GM12864 (cell line): ENCODE results near the gene GPC2.

Source experiments
- DNase-seq: peaks from one replicate; pipeline ENCODE4 v3.0.0-alpha.2; 2011; ENCODE audit warnings: low read depth
- H3K4me3 ChIP-seq: 2 replicates; pipeline ENCODE4 v1.5.1; 2011; ENCODE audit warnings: mild to moderate bottlenecking, low read depth, low read length, control low read depth
- TF ChIP-seq, protein P1 (sequence below): IDR thresholded peaks from 2 replicates; pipeline ENCODE4 v1.5.1; 2011; ENCODE audit warnings: low read depth, mild to moderate bottlenecking, moderate library complexity, low read length, control low read depth, inconsistent platforms; ENCODE audit errors: missing control alignments

The GPC2 gene

DNA sequence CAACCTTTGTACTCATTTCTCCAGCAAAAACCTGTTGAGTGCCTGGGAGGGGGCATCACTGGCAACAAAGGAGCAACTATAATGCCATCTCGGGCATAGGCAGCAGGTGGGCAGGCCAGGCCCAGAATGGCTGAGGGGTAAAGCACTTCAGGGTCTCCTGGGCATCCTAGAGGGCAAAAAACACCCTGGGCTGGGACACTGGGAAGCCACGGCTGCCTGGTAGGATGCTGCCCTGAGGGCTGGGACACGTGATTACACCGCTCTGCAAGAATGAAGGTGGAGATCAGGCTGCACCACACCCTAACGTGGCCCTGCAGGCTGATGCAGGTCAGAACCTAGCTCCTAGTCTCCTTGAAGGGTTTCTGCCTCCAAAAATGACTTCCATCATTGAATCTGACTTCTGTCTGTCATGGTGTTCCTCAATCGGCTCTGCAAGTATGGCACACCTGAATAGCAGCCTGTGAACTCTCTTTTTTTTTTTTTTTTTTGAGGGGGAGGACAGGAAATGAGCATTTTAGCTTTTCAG lies 14.1 kb downstream of the GPC2 start:
- DNase-seq: no peak
- TF ChIP-seq, protein P1, sequence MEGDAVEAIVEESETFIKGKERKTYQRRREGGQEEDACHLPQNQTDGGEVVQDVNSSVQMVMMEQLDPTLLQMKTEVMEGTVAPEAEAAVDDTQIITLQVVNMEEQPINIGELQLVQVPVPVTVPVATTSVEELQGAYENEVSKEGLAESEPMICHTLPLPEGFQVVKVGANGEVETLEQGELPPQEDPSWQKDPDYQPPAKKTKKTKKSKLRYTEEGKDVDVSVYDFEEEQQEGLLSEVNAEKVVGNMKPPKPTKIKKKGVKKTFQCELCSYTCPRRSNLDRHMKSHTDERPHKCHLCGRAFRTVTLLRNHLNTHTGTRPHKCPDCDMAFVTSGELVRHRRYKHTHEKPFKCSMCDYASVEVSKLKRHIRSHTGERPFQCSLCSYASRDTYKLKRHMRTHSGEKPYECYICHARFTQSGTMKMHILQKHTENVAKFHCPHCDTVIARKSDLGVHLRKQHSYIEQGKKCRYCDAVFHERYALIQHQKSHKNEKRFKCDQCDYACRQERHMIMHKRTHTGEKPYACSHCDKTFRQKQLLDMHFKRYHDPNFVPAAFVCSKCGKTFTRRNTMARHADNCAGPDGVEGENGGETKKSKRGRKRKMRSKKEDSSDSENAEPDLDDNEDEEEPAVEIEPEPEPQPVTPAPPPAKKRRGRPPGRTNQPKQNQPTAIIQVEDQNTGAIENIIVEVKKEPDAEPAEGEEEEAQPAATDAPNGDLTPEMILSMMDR: no peak
- H3K4me3 ChIP-seq: no peak overlapping the region

DNA sequence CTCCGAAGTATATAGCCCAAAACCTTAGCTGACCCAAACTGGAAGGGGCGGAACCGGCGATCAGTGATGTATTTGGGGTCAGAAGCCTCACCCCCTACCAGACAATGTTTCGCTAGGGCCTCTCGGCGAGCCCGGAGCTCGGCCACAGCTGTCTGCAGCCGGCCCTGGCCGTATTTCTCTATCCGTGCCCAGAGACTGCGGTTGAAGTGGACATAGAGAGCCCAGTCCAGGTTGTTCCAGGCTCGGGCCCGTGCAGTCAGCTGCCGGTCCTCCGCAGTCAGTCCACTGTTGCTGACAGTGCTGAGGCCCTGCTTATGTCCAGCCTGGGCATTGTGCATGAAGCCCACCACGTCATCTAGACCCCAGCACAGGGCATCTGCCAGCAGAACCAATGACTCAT lies 17.1 kb downstream of the GPC2 start:
- no peak overlapping the region for H3K4me3 ChIP-seq
- TF ChIP-seq, protein P1: no peak
- DNase-seq: no peak

- TF ChIP-seq, protein P1: peak; percentile 14
- H3K4me3 ChIP-seq: peak overlapping the region; percentile 92
- no peak for DNase-seq
Measured at GRCh38 chr7:100159099-100159623, 18.0 kb downstream of the GPC2 start.

DNA sequence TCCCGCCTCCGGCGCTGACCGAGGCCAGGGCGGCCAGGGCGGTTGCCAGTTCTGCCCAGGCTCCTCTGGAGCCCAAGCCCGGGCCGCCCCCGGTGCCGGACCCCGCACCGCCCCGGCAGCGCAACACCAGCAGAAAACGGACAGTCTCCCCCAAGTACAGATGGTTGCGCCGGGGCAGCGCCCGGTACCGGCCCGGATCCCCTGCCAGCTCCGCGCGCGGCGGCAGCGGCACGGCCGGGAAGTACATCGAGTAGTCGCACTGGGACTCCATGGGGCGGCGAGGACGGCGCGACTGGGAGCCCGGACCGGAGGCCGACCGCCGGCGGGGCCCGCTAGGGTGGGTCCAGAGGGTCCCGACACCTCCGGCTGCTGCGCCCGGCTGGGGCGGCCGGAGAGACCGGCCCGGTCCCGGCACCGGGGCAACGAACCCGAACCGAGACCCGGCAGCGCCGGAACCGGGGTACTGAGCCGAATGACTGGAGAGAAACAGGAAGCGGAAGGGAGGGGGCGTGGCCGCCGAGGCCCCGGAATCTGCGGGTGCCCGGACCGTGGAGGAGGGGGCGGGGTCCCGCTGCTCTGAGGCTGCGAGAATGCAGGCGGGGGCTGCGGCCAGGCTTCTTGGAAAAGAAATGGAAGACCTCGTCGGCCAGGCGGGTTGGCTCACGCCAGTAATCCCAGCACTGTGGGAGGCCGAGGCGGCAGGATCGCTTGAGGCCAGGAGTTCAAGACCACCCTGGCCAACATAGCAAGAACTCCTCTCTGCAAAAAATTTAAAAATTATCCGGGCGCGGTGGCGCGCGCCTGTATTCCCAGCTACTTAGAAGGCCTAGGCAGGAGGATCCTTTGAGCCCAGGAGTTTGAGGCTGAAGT lies 18.7 kb downstream of the GPC2 start, which contains the start of gene TRAPPC14:
TSS of gene TRAPPC14 (minus strand) at position 495 of the 870 bp plus-strand sequence. CDS start at position 271, 224 bp downstream.
- DNase-seq: peak; percentile 53
- TF ChIP-seq, protein P1: no peak
- H3K4me3 ChIP-seq: peak within 1 kb of the TSS; percentile 92

DNA sequence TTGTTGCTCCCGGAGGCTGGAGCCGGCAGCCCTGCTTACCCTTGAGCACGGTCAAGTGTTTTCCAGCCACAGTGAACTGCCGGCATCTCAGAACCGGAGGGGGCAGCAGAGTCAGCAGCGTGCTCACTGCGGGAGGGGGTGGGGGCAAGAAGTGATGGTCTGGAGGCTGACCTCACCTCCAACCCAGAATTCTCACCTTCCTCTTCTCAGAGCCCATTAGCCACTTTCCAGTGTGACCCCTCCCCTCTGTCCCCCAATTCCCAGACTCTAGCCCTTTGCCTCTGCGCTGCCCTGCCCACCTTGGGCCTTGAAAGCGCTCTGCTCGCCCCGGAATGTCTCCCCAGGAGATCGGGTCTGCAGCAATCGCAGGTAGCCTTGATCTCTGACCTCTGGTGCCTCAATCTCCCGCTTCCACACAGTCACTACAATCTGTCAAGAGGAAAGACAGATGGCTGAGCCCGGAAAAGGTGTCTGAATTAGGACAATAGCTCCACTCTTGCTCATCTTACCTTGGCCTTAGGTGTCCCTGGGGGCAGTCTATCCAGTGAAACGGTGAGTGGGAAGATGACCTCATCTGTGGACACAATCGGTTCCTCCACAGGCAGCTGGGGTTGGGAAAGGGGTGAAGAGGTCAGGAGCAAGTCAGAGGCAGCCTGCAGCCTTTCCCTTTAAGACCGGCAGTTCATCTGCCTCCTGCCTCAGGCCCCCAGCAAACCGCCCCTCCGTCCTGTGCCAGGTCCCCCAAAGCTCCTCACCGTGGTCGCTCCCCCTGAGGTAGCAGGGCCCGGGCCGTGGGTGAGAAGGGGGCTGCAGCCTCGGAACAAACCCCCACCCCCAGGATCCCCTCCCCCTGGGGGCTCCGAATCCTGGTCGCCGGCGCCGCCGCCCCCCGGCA lies 19.6 kb downstream of the GPC2 start:
- DNase-seq: no peak
- TF ChIP-seq, protein P1: no peak

DNA sequence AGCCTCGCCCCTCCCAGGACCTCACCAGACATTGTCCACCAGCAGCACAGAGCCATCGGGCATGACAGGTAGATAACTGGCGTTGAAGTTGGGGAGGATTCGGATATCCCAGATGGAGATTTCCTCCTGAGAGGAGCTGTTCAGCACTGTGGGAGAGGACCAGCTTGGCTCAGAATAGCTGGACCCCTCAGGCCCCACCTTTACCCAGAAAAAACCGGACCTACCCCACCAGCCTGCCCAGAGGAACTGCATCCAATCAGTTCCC lies 20.2 kb downstream of the GPC2 start:
- DNase-seq: no peak
- TF ChIP-seq, protein P1: no peak
- H3K4me3 ChIP-seq: peak overlapping the region; percentile 92

More for the DNA sequence above, 19.6 kb downstream of the GPC2 start:
- peak overlapping the region; percentile 92 for H3K4me3 ChIP-seq
